OCI-LY7 (cell line): Measurements from ENCODE around the gene USH2A. TPM values are rescaled to one million over a fixed set of nuclear protein-coding genes. Genes with fewer than 3 reads are reported as not detected.

Experiments
- BruUV-seq: library from RNA; stranded (reverse); fragments of 400-500 nt; replicated peaks from 2 replicates; lab custom pipeline; 2021; lab: Mats Ljungman, UMichigan
- CTCF ChIA-PET: fragments of 300-600 bp; sonication (Branson Sonifier 250); formaldehyde crosslinking; loops from one replicate; lab custom pipeline; 2022; ENCODE audit warnings: antibody characterized with exemption; ENCODE audit not compliant: unreplicated experiment; lab: Charles Lee
- POLR2A ChIA-PET: fragments of 300-600 bp; sonication (Branson Sonifier 250); formaldehyde crosslinking; loops from one replicate; lab custom pipeline; 2022; ENCODE audit warnings: antibody characterized with exemption; lab: Charles Lee
- DNase-seq: peaks from one replicate; pipeline ENCODE4 v3.0.0-alpha.2; 2015; ENCODE audit warnings: low spot score
- H2AFZ ChIP-seq: fragments of 200-600 bp; sonication (generic), shearing (Covaris generic); 2 replicates; pipeline ENCODE4 v1.6.1; 2014; ENCODE audit warnings: mild to moderate bottlenecking, antibody characterized with exemption, low read length, moderate library complexity
- H3K27ac ChIP-seq: fragments of 200-600 bp; sonication (generic); 2 replicates; pipeline ENCODE4 v1.5.1; 2014; ENCODE audit warnings: mixed run types, low read depth, mild to moderate bottlenecking, moderate library complexity, low read length, inconsistent platforms; ENCODE audit not compliant: poor library complexity, severe bottlenecking
- H3K36me3 ChIP-seq: fragments of 200-600 bp; sonication (generic); 2 replicates; pipeline ENCODE4 v1.6.1; 2014; ENCODE audit warnings: mild to moderate bottlenecking, antibody characterized with exemption, low read length, moderate library complexity, mixed read lengths; ENCODE audit not compliant: insufficient read depth
- H3K4me1 ChIP-seq: fragments of 200-600 bp; sonication (generic); 2 replicates; pipeline ENCODE4 v1.5.1; 2014; ENCODE audit warnings: mild to moderate bottlenecking, low read length; ENCODE audit not compliant: insufficient read depth, poor library complexity, severe bottlenecking
- H3K4me2 ChIP-seq: fragments of 200-600 bp; sonication (generic); 2 replicates; pipeline ENCODE4 v1.6.1; 2014; ENCODE audit warnings: mild to moderate bottlenecking, low read length
- H3K4me3 ChIP-seq: fragments of 200-600 bp; sonication (generic); 2 replicates; pipeline ENCODE4 v1.5.1; 2014; ENCODE audit warnings: mild to moderate bottlenecking, low read depth, low read length; ENCODE audit not compliant: poor library complexity, severe bottlenecking
- H3K79me2 ChIP-seq: fragments of 200-600 bp; sonication (generic); 2 replicates; pipeline ENCODE4 v1.6.1; 2016; ENCODE audit warnings: low read depth, mild to moderate bottlenecking, low read length, moderate library complexity, mixed read lengths; ENCODE audit not compliant: insufficient read depth
- H3K9me2 ChIP-seq: fragments of 200-600 bp; sonication (generic); 2 replicates; pipeline ENCODE4 v1.6.1; 2016; ENCODE audit warnings: mild to moderate bottlenecking, low read length, mixed read lengths; ENCODE audit not compliant: insufficient read depth
- H3K9me3 ChIP-seq: fragments of 200-600 bp; sonication (generic); 2 replicates; pipeline ENCODE4 v1.6.1; 2014; ENCODE audit warnings: mild to moderate bottlenecking, mixed run types, low read length, mixed read lengths
- H4K20me1 ChIP-seq: fragments of 200-600 bp; sonication (generic); 2 replicates; pipeline ENCODE4 v1.6.1; 2014; ENCODE audit warnings: mild to moderate bottlenecking, antibody characterized with exemption, low read length, moderate library complexity, mixed read lengths; ENCODE audit not compliant: insufficient read depth
- EZH2phosphoT487 ChIP-seq: fragments of 200-600 bp; sonication (generic); IDR thresholded peaks from 2 replicates; pipeline ENCODE4 v1.6.1; 2018; ENCODE audit warnings: low read depth, borderline replicate concordance, mild to moderate bottlenecking, mixed run types, antibody characterized with exemption, low read length, moderate library complexity, mixed read lengths
- intact Hi-C: fragments of 100-400 bp; cut with micrococcal nuclease; formaldehyde crosslinking; loops from one replicate; pipeline ENCODE4 v1.10.0; 2022; ENCODE audit not compliant: unreplicated experiment
- total RNA-seq, 2 experiments: library from RNA; depleted of rRNA in 1 of 2; stranded (reverse); fragments of >200 nt in 1 of 2; shearing (Covaris generic) in 1 of 2; gene quantifications; 2 replicates each; pipeline ENCODE4 v1.2.3, GENCODE V29; 2014 to 2022
- TF ChIP-seq, protein P1 (sequence below): fragments of 200-600 bp; sonication (generic); conservative IDR thresholded peaks from 2 replicates; pipeline ENCODE4 v1.5.1; 2014; ENCODE audit warnings: mild to moderate bottlenecking, antibody characterized with exemption, low read length, moderate library complexity, mixed read lengths

The USH2A gene
- total RNA-seq, 2 experiments from 2014 or later, result not detected

DNA sequence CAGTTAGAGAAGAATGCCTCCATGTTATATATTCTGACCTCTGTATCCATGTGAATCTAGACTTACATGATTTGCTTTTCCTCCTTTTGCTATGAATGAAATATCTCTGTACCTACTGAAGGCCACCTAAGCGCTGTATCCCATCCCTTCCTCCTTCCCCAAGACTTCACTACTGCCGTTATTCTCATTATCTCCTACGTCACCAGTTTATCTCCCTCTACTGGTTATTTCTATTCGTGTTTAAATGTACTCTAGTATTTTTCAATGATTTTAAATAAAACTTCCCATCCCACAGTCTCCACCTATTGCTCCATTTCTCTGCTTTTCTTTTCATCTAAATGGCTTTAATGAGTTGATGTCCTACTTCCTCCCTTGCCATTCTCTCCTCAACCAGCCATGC, 746.1 kb downstream of the USH2A start:
- Histone ChIP-seq H3K4me2 (no peak overlapping the region), H3K79me2 (no peaks in the 10 kb centered on the region), H3K9me2 (no peaks in the 10 kb centered on the region), H3K27ac (no peak overlapping the region), H3K9me3 (no peaks in the 10 kb centered on the region), H4K20me1 (no peaks in the 10 kb centered on the region), H3K4me1 (no peaks in the 10 kb centered on the region), H3K36me3 (no peaks in the 10 kb centered on the region), H2AFZ (no peak overlapping the region), H3K4me3 (no peak overlapping the region)
- POLR2A ChIA-PET, result no interaction called here
- TF ChIP-seq, protein P1, sequence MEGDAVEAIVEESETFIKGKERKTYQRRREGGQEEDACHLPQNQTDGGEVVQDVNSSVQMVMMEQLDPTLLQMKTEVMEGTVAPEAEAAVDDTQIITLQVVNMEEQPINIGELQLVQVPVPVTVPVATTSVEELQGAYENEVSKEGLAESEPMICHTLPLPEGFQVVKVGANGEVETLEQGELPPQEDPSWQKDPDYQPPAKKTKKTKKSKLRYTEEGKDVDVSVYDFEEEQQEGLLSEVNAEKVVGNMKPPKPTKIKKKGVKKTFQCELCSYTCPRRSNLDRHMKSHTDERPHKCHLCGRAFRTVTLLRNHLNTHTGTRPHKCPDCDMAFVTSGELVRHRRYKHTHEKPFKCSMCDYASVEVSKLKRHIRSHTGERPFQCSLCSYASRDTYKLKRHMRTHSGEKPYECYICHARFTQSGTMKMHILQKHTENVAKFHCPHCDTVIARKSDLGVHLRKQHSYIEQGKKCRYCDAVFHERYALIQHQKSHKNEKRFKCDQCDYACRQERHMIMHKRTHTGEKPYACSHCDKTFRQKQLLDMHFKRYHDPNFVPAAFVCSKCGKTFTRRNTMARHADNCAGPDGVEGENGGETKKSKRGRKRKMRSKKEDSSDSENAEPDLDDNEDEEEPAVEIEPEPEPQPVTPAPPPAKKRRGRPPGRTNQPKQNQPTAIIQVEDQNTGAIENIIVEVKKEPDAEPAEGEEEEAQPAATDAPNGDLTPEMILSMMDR, result no peak
- no peak for TF ChIP-seq EZH2phosphoT487
- intact Hi-C loops, result no loop called here
- BruUV-seq, result no TSS peak
- DNase-seq, result no peak
- CTCF ChIA-PET, result no interaction called here

DNA sequence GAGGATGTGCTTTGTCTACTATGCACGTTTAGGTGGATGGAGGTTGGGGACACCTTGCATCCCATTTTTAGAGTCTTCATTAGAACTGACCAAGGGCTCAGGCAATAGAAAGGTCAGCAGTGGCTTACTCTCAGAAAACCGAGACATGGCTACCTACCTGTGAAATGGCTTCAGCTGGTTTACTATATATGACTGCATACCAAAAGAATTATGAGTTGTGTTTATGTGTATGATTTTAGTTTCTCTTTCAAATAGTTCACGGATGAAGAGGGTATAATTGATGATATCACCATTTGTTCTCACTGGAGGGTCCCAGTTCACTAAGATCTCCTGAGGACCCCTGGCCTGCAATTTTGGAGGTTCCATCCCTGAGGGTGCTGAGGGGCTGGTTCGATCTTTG, 749.3 kb downstream of the USH2A start:
- H3K79me2 ChIP-seq, result no peaks in the 10 kb centered on the region
- TF ChIP-seq, protein P1, result no peak
- TF ChIP-seq EZH2phosphoT487, result no peak
- no peaks in the 10 kb centered on the region for H3K36me3 ChIP-seq
- ChIA-PET POLR2A (no interaction called here), CTCF (no interaction called here)
- no peaks in the 10 kb centered on the region for H3K9me3 ChIP-seq
- no peaks in the 10 kb centered on the region for H3K9me2 ChIP-seq
- no peak for DNase-seq
- no peak overlapping the region for H3K4me2 ChIP-seq
- no TSS peak for BruUV-seq
- intact Hi-C loops, result no loop called here
- H3K27ac ChIP-seq, result no peak overlapping the region
- no peaks in the 10 kb centered on the region for H4K20me1 ChIP-seq
- H3K4me1 ChIP-seq, result no peaks in the 10 kb centered on the region
- no peak overlapping the region for H3K4me3 ChIP-seq
- no peak overlapping the region for H2AFZ ChIP-seq

DNA sequence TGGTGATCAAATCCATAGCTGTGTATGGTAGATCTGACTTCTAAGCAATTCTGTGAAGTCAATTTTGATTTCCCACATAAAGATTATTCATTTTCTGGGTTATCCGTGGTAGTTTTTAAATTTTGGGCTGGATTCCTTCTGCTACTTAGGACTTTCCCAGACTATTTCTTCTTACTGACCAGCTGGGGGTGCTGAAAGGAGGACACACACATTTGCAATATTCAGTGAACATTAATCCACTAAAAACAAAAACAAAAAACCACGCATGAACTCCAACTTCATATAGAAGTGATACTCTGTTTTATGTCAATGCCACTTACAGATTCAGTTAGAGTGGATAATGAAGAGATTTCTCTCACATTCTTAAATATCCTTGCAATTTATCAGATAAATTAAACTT, 750.8 kb downstream of the USH2A start:
- Histone ChIP-seq H3K9me3 (no peaks in the 10 kb centered on the region), H3K4me1 (no peaks in the 10 kb centered on the region), H4K20me1 (no peaks in the 10 kb centered on the region), H3K36me3 (no peaks in the 10 kb centered on the region), H3K79me2 (no peaks in the 10 kb centered on the region), H3K4me2 (no peak overlapping the region), H3K27ac (no peak overlapping the region), H2AFZ (no peak overlapping the region), H3K4me3 (no peak overlapping the region), H3K9me2 (no peaks in the 10 kb centered on the region)
- ChIA-PET POLR2A (no interaction called here), CTCF (no interaction called here)
- no peak for TF ChIP-seq EZH2phosphoT487
- TF ChIP-seq, protein P1, result no peak
- no peak for DNase-seq
- BruUV-seq, result no TSS peak
- intact Hi-C loops, result no loop called here
